NCI-H128 (cell line): ENCODE measurements around the gene HIKESHI.

Experiments used
- DNase-seq: peaks from one replicate; lab custom pipeline; 2025; ENCODE audit not compliant: unreplicated experiment; lab: John Stamatoyannopoulos, UW

HIKESHI gene

DNA sequence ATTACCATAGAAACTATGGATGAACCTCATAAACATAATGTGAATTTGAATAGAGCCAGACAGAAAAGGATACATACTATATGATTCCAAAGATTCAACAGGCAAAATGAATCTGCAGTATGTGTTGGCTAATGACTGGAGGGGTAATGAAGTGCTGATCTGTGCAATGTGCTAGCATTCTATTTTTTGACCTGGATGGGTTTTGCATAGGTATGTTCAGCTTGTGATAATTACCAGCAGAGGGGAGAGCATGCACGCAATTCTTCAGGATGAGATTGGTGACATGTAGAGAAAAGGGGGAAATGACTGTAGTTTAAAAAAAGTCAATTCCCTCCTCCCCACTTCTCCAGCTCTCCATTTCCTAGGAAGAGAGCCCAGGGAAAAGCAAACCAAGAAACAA lies 72.0 kb downstream of the HIKESHI start:
- no peak for DNase-seq

- DNase-seq, result no peak
These were observed 72.5 kb downstream of the HIKESHI start, which contains the start of gene CCDC81 for GRCh38 chr11:86374586-86374985. Gene CCDC81, plus strand, starts transcription at chr11:86374887. Its CDS starts 277 bp downstream, at chr11:86375164.

- DNase-seq, result no peak
These were observed 75.9 kb downstream of the HIKESHI start for GRCh38 chr11:86377972-86378371.

GRCh38 chr11:86380295-86381059 lies 78.4 kb downstream of the HIKESHI start:
- no peak for DNase-seq

GRCh38 chr11:86383041-86383955 lies 81.3 kb downstream of the HIKESHI start:
- DNase-seq, result no peak

- no peak for DNase-seq
These were observed 84.2 kb downstream of the HIKESHI start for GRCh38 chr11:86386283-86386682.

- no peak for DNase-seq
These were observed 84.7 kb downstream of the HIKESHI start for GRCh38 chr11:86386746-86387145.

- DNase-seq, result no peak
These were observed 86.2 kb downstream of the HIKESHI start for GRCh38 chr11:86388198-86388597.

GRCh38 chr11:86390487-86390886 lies 88.4 kb downstream of the HIKESHI start:
- DNase-seq, result no peak

DNA sequence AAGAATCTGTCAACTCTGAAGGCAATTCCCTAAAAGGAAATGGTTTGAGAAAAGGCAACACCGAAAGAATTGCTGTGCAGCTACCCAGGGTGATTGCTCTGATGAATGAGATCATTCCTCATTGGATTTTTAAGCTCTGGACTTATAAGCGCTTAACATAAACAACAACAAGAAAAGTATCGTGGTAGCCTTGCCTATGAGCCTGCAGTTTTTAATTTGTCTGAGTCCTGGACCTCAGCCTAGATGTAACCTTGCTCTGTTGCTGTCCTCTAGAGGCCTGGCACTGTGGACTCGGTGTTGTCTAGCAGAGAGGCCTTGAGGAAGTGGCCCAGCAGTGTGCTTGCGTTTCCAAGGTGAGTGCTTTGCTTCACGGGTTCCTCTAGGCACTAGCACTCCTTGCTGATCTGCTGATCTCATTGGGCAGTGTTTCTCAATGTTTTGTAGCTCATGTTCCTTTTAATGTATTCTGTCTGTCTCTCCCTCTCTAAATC lies 93.1 kb downstream of the HIKESHI start:
- DNase-seq, result no peak
